ENCODE results near the gene ANKRD23.
"Not testable (repeated sequence)": the region's sequence is repeated elsewhere in the genome, so short reads cannot be mapped to it uniquely, and the experiment has no call there.

ANKRD23 gene

GRCh38 chr2:96843538-96844268 is at the start of gene ANKRD23:
Gene ANKRD23 (minus strand): TSS chr2:96844021. CDS start chr2:96843992, 29 bp downstream.
- no peak for DNase-seq (ENCODE audit: low read depth)

- DNase-seq (ENCODE audit: low read depth) = no peak
These were observed 47.9 kb upstream of the ANKRD23 start for GRCh38 chr2:96891591-96892333.

- DNase-seq (ENCODE audit: low read depth) = no peak
These were observed 47.0 kb upstream of the ANKRD23 start for GRCh38 chr2:96890726-96891385.

- no peak for DNase-seq (ENCODE audit: low read depth)
These were observed 46.4 kb upstream of the ANKRD23 start for GRCh38 chr2:96890252-96890651.

GRCh38 chr2:96889502-96889901 is 45.7 kb upstream of the ANKRD23 start:
- not testable (repeated sequence) for DNase-seq (ENCODE audit: low read depth)

- no peak for DNase-seq (ENCODE audit: low read depth)
These were observed 44.5 kb upstream of the ANKRD23 start for GRCh38 chr2:96888072-96889011.

GRCh38 chr2:96887493-96888012 is 43.7 kb upstream of the ANKRD23 start:
- no peak for DNase-seq (ENCODE audit: low read depth)

- no peak for DNase-seq (ENCODE audit: low read depth)
These were observed 41.9 kb upstream of the ANKRD23 start for GRCh38 chr2:96885432-96886347.

GRCh38 chr2:96884299-96885094 is 40.7 kb upstream of the ANKRD23 start:
- no peak for DNase-seq (ENCODE audit: low read depth)

GRCh38 chr2:96883306-96883705 is 39.5 kb upstream of the ANKRD23 start:
- DNase-seq (ENCODE audit: low read depth) = no peak

GRCh38 chr2:96882906-96883305 is 39.1 kb upstream of the ANKRD23 start:
- no peak for DNase-seq (ENCODE audit: low read depth)

- no peak for DNase-seq (ENCODE audit: low read depth)
These were observed 38.4 kb upstream of the ANKRD23 start for GRCh38 chr2:96882230-96882629.

- DNase-seq (ENCODE audit: low read depth) = no peak
These were observed 37.8 kb upstream of the ANKRD23 start for GRCh38 chr2:96881349-96882195.

- DNase-seq (ENCODE audit: low read depth) = no peak
These were observed 37.1 kb upstream of the ANKRD23 start for GRCh38 chr2:96880891-96881273.

- DNase-seq (ENCODE audit: low read depth) = no peak
These were observed 35.8 kb upstream of the ANKRD23 start for GRCh38 chr2:96879545-96880040.

- DNase-seq (ENCODE audit: low read depth) = no peak
These were observed 35.1 kb upstream of the ANKRD23 start for GRCh38 chr2:96878796-96879544.

- no peak for DNase-seq (ENCODE audit: low read depth)
These were observed 34.4 kb upstream of the ANKRD23 start for GRCh38 chr2:96878171-96878570.

GRCh38 chr2:96877631-96878092 is 33.8 kb upstream of the ANKRD23 start:
- no peak for DNase-seq (ENCODE audit: low read depth)

Data from GM04503 (cell line).